ENCODE results near the gene LUZP2.

The LUZP2 gene

GRCh38 chr11:24793479-24793878 is 296.6 kb downstream of the LUZP2 start:
- no peak for TF ChIP-seq PATZ1 (CRISPR knock-in tag; IDR thresholded peaks at IDR 0.05; ENCODE audit: borderline replicate concordance)
- no peak for TF ChIP-seq RARB (CRISPR knock-in tag; IDR thresholded peaks at IDR 0.05)
- no peak for TF ChIP-seq POU6F1 (CRISPR knock-in tag; IDR thresholded peaks at IDR 0.05; ENCODE audit: borderline replicate concordance, low read depth)
- no peak for TF ChIP-seq ZNF565 (CRISPR knock-in tag; conservative IDR thresholded peaks at IDR 0.05; ENCODE audit: low read depth)
- no peak for TF ChIP-seq ESRRG (CRISPR knock-in tag; IDR thresholded peaks at IDR 0.05)
- TF ChIP-seq BACH2 (CRISPR knock-in tag; IDR thresholded peaks at IDR 0.05; ENCODE audit: borderline replicate concordance): no peak
- TF ChIP-seq ZC3H10 (CRISPR knock-in tag; IDR thresholded peaks at IDR 0.05): no peak
- no peak for TF ChIP-seq ZFP3 (CRISPR knock-in tag; IDR thresholded peaks at IDR 0.05)
- TF ChIP-seq TSHZ2 (CRISPR knock-in tag; IDR thresholded peaks at IDR 0.05): no peak
- no peak for TF ChIP-seq ZNF70 (CRISPR knock-in tag; IDR thresholded peaks at IDR 0.05)
- no peak for TF ChIP-seq GLIS3 (CRISPR knock-in tag; IDR thresholded peaks at IDR 0.05)
- no peak for TF ChIP-seq ZNF8 (CRISPR knock-in tag; IDR thresholded peaks at IDR 0.05)
- TF ChIP-seq CSRNP3 (CRISPR knock-in tag; IDR thresholded peaks at IDR 0.05): no peak
- TF ChIP-seq PPARA (CRISPR knock-in tag; IDR thresholded peaks at IDR 0.05; ENCODE audit: borderline replicate concordance): no peak
- no peak for TF ChIP-seq TCF4 (CRISPR knock-in tag; IDR thresholded peaks at IDR 0.05; ENCODE audit: borderline replicate concordance)
- TF ChIP-seq OSR1 (CRISPR knock-in tag; IDR thresholded peaks at IDR 0.05): no peak
- no peak for TF ChIP-seq CREB5 (CRISPR knock-in tag; IDR thresholded peaks at IDR 0.05; ENCODE audit: low read depth)
- ATAC-seq: no peak

- ATAC-seq: no peak
- TF ChIP-seq CSDC2 (CRISPR knock-in tag; IDR thresholded peaks at IDR 0.05) (no peak), ARNTL (CRISPR knock-in tag; IDR thresholded peaks at IDR 0.05; ENCODE audit: borderline replicate concordance, low read depth) (no peak), ISL1 (CRISPR knock-in tag; IDR thresholded peaks at IDR 0.05) (no peak), CREB5 (CRISPR knock-in tag; IDR thresholded peaks at IDR 0.05; ENCODE audit: low read depth) (no peak), ZNF565 (CRISPR knock-in tag; conservative IDR thresholded peaks at IDR 0.05; ENCODE audit: low read depth) (no peak), ESRRG (CRISPR knock-in tag; IDR thresholded peaks at IDR 0.05) (no peak), CSRNP3 (CRISPR knock-in tag; IDR thresholded peaks at IDR 0.05) (no peak), BACH2 (CRISPR knock-in tag; IDR thresholded peaks at IDR 0.05; ENCODE audit: borderline replicate concordance) (no peak), ZNF8 (CRISPR knock-in tag; IDR thresholded peaks at IDR 0.05) (no peak), TSHZ2 (CRISPR knock-in tag; IDR thresholded peaks at IDR 0.05) (no peak), POU6F1 (CRISPR knock-in tag; IDR thresholded peaks at IDR 0.05; ENCODE audit: borderline replicate concordance, low read depth) (no peak), TOX (CRISPR knock-in tag; IDR thresholded peaks at IDR 0.05; ENCODE audit: borderline replicate concordance) (no peak)
Observed at GRCh38 chr11:24794064-24794463, 297.2 kb downstream of the LUZP2 start.
